Hematopoietic multipotent progenitor cell (in vitro differentiated cells): ENCODE measurements around the gene MRPL21. TPM values are rescaled to one million over a fixed set of nuclear protein-coding genes. Genes with fewer than 3 reads are reported as not detected.

Source experiments
- DNase-seq, 3 donors: peaks; one replicate each; pipeline ENCODE4 v3.0.0-alpha.2; 2011 to 2015; ENCODE audit warnings: low read depth in 2 of 3, low spot score in 2 of 3
- total RNA-seq: library from RNA; depleted of rRNA; stranded (reverse); fragments of >200 nt; gene quantifications from one replicate; pipeline ENCODE4 v1.2.3, GENCODE V29; 2012

MRPL21 gene
- total RNA-seq, 1 donor = 33.9 TPM

GRCh38 chr11:68935516-68936357 lies 32.1 kb upstream of the MRPL21 start:
- no peak for DNase-seq

GRCh38 chr11:68935066-68935465 lies 31.4 kb upstream of the MRPL21 start:
- no peak for DNase-seq

- no peak for DNase-seq
Measured at GRCh38 chr11:68934666-68935065, 31.0 kb upstream of the MRPL21 start.

- no peak for DNase-seq
Measured at GRCh38 chr11:68934321-68934645, 30.7 kb upstream of the MRPL21 start.

GRCh38 chr11:68933605-68934320 lies 30.1 kb upstream of the MRPL21 start:
- no peak for DNase-seq

- DNase-seq = no peak
Measured at GRCh38 chr11:68932933-68933577, 29.4 kb upstream of the MRPL21 start.

GRCh38 chr11:68932358-68932757 lies 28.7 kb upstream of the MRPL21 start:
- DNase-seq = no peak

GRCh38 chr11:68931911-68932310 lies 28.3 kb upstream of the MRPL21 start:
- no peak for DNase-seq

GRCh38 chr11:68930991-68931855 lies 27.6 kb upstream of the MRPL21 start:
- no peak for DNase-seq

- no peak for DNase-seq
Measured at GRCh38 chr11:68929706-68930570, 26.3 kb upstream of the MRPL21 start.

GRCh38 chr11:68929135-68929534 lies 25.5 kb upstream of the MRPL21 start:
- no peak for DNase-seq

- DNase-seq = no peak
Measured at GRCh38 chr11:68928136-68928880, 24.7 kb upstream of the MRPL21 start.

- no peak for DNase-seq
Measured at GRCh38 chr11:68927280-68928135, 23.9 kb upstream of the MRPL21 start.

- peak in 1 of 3 donors; percentile 37 for DNase-seq
Measured at GRCh38 chr11:68925611-68926010, 22.0 kb upstream of the MRPL21 start.

- no peak for DNase-seq
Measured at GRCh38 chr11:68924073-68924925, 20.7 kb upstream of the MRPL21 start.

- no peak for DNase-seq
Measured at GRCh38 chr11:68923614-68924013, 20.0 kb upstream of the MRPL21 start.

- no peak for DNase-seq
Measured at GRCh38 chr11:68916439-68916838, 12.8 kb upstream of the MRPL21 start.
